HEK293 (cell line): ENCODE results near the gene ITPR3.

Experiments
- CTCF ChIA-PET: fragments of 350-600 bp; formaldehyde crosslinking; extraction: SDS; loops from one replicate; lab custom pipeline; 2021; ENCODE audit warnings: antibody characterized with exemption; lab: Yijun Ruan, JAX
- POLR2A ChIA-PET: fragments of 300-600 bp; formaldehyde crosslinking; extraction: SDS; loops from one replicate; lab custom pipeline; 2020; ENCODE audit warnings: antibody characterized with exemption, inconsistent platforms; lab: Yijun Ruan, JAX
- H3K27ac ChIP-seq: fragments of 200-500 bp; sonication (Bioruptor generic); 2 replicates; pipeline ENCODE4 v1.5.1; 2014; ENCODE audit warnings: low read depth, low read length, control low read depth, inconsistent platforms; ENCODE audit errors: extremely low read depth
- H3K36me3 ChIP-seq, 2 experiments: fragments of 200-500 bp in 1 of 2; sonication (Bioruptor generic) in 1 of 2; 1 replicate in 1 of 2; 2 replicates in 1 of 2; pipeline ENCODE4 v1.5.1; 2014 to 2017; ENCODE audit warnings: inconsistent platforms in 2 of 2, low read length in 2 of 2; ENCODE audit not compliant: control insufficient read depth in 2 of 2, insufficient read depth in 1 of 2
- H3K4me1 ChIP-seq: fragments of 200-500 bp; sonication (Bioruptor generic); 2 replicates; pipeline ENCODE4 v1.5.1; 2014; ENCODE audit warnings: mild to moderate bottlenecking, low read length, inconsistent platforms; ENCODE audit not compliant: control insufficient read depth, insufficient read depth
- H3K4me3 ChIP-seq: 2 replicates; pipeline ENCODE4 v1.5.1; 2011; ENCODE audit warnings: low read depth, mild to moderate bottlenecking, control low read depth, low read length, moderate library complexity
- H3K9me3 ChIP-seq: fragments of 200-500 bp; sonication (Bioruptor generic); 2 replicates; pipeline ENCODE4 v1.5.1; 2014; ENCODE audit warnings: low read depth, low read length, inconsistent platforms; ENCODE audit not compliant: control insufficient read depth, insufficient read depth
- ATF2 ChIP-seq: fragments of 450-650 bp; formaldehyde crosslinking; IDR thresholded peaks from 2 replicates; pipeline ENCODE4 v1.5.1; 2016; ENCODE audit warnings: missing biosample characterization, missing genetic modification characterization, low read depth
- KLF7 ChIP-seq: fragments of 450-650 bp; formaldehyde crosslinking; IDR thresholded peaks from 2 replicates; pipeline ENCODE4 v1.5.1; 2016; ENCODE audit warnings: missing biosample characterization, missing genetic modification characterization, borderline replicate concordance
- KLF9 ChIP-seq: fragments of 450-650 bp; formaldehyde crosslinking; IDR thresholded peaks from 2 replicates; pipeline ENCODE4 v1.5.1; 2016; ENCODE audit warnings: missing biosample characterization, missing genetic modification characterization, low read depth
- OVOL3 ChIP-seq: fragments of 450-650 bp; formaldehyde crosslinking; IDR thresholded peaks from 2 replicates; pipeline ENCODE4 v1.5.1; 2016; ENCODE audit warnings: missing biosample characterization, missing genetic modification characterization
- ZNF112 ChIP-seq: fragments of 450-650 bp; formaldehyde crosslinking; IDR thresholded peaks from 2 replicates; pipeline ENCODE4 v1.5.0; 2017; ENCODE audit warnings: missing biosample characterization, missing genetic modification characterization
- ZNF24 ChIP-seq: fragments of 450-650 bp; formaldehyde crosslinking; IDR thresholded peaks from 2 replicates; pipeline ENCODE4 v1.5.1; 2016; ENCODE audit warnings: missing biosample characterization, missing genetic modification characterization
- ZNF274 ChIP-seq, 2 experiments: fragments of 200-500 bp in 1 of 2; fragments of 450-650 bp in 1 of 2; sonication (Bioruptor generic) in 1 of 2; formaldehyde crosslinking in 1 of 2; IDR thresholded peaks; 2 replicates each; pipeline versions ENCODE4 v1.5.1 to v1.6.1; 2014 to 2016; ENCODE audit warnings: borderline replicate concordance in 1 of 2, inconsistent platforms in 1 of 2, low read length in 1 of 2, missing biosample characterization in 1 of 2, missing genetic modification characterization in 1 of 2
- ZNF350 ChIP-seq: fragments of 450-650 bp; formaldehyde crosslinking; IDR thresholded peaks from 2 replicates; pipeline ENCODE4 v1.5.0; 2017; ENCODE audit warnings: missing biosample characterization, mild to moderate bottlenecking, missing genetic modification characterization
- ZNF530 ChIP-seq: fragments of 450-650 bp; formaldehyde crosslinking; IDR thresholded peaks from 2 replicates; pipeline ENCODE4 v1.5.1; 2016; ENCODE audit warnings: low read depth, missing biosample characterization, missing genetic modification characterization
- ZNF596 ChIP-seq: fragments of 450-650 bp; IDR thresholded peaks from 2 replicates; pipeline ENCODE4 v1.5.0; 2018; ENCODE audit warnings: missing biosample characterization, mild to moderate bottlenecking, missing genetic modification characterization, moderate library complexity
- ZNF658 ChIP-seq: fragments of 450-650 bp; formaldehyde crosslinking; IDR thresholded peaks from 2 replicates; pipeline ENCODE4; 2016; ENCODE audit warnings: missing biosample characterization, missing genetic modification characterization
- ZNF704 ChIP-seq: fragments of 450-650 bp; formaldehyde crosslinking; IDR thresholded peaks from 2 replicates; pipeline ENCODE4 v1.5.1; 2016; ENCODE audit warnings: missing biosample characterization, missing genetic modification characterization
- TF ChIP-seq, protein P1 (sequence below): fragments of 450-650 bp; formaldehyde crosslinking; IDR thresholded peaks from 2 replicates; pipeline ENCODE4 v1.5.1; 2016; ENCODE audit warnings: missing biosample characterization, missing genetic modification characterization, borderline replicate concordance
- TF ChIP-seq, protein P2 (sequence below): fragments of 450-650 bp; formaldehyde crosslinking; IDR thresholded peaks from 2 replicates; pipeline ENCODE4 v1.5.1; 2017; ENCODE audit warnings: missing biosample characterization, missing genetic modification characterization
- TF ChIP-seq, protein P3 (sequence below): fragments of 450-650 bp; formaldehyde crosslinking; IDR thresholded peaks from 2 replicates; pipeline ENCODE4 v1.5.1; 2016; ENCODE audit warnings: missing biosample characterization, missing genetic modification characterization

ITPR3 gene

GRCh38 chr6:33719326-33719987 is 98.3 kb downstream of the ITPR3 start:
- Histone ChIP-seq H3K36me3 (no peaks in the 10 kb centered on the region), H3K27ac (no peak overlapping the region), H3K4me3 (no peak overlapping the region), H3K9me3 (no peaks in the 10 kb centered on the region), H3K4me1 (no peaks in the 10 kb centered on the region)
- CTCF ChIA-PET = interaction anchor here (0.6 to 1.0 kb wide), 2 partner anchors 19 to 163 kb away, joined by 3 read pairs; no protein-coding TSS in a partner anchor
- POLR2A ChIA-PET = interaction anchor here (1.3 kb wide), 1 partner anchor 8 kb away, joined by 4 read pairs; the partner anchor contains the start of gene UQCC2
- TF ChIP-seq, protein P1, sequence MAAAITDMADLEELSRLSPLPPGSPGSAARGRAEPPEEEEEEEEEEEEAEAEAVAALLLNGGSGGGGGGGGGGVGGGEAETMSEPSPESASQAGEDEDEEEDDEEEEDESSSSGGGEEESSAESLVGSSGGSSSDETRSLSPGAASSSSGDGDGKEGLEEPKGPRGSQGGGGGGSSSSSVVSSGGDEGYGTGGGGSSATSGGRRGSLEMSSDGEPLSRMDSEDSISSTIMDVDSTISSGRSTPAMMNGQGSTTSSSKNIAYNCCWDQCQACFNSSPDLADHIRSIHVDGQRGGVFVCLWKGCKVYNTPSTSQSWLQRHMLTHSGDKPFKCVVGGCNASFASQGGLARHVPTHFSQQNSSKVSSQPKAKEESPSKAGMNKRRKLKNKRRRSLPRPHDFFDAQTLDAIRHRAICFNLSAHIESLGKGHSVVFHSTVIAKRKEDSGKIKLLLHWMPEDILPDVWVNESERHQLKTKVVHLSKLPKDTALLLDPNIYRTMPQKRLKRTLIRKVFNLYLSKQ (tag by site-specific recombination) = no peak
- TF ChIP-seq ATF2 (tag by site-specific recombination) = peak; percentile 8; the same call in 1 of the 2 replicates

DNA sequence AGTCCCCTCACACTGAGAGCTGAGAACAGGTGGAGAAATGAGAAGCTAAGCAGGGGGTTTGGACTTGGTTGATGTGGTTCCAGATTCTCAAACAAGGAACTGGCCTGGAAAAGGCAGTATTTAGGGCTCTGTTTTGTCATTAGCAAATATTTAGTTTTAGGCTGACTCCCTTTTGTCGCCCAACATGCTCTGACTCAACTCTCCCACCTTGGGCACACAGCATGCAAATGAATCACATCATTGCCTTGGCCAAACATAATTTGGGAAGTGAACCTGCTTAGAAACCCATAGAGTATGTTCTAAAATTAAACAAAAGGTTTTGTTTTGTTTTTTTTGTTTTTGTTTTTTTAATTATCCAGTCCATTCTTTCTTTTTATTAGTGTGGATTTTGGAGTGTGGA is 99.9 kb downstream of the ITPR3 start:
- ChIA-PET CTCF (interaction anchor here (1.3 kb wide), 1 partner anchor 23 kb away, joined by 6 read pairs; no protein-coding TSS in a partner anchor), POLR2A (interaction anchor here (1.2 kb wide), 1 partner anchor 10 kb away, joined by 5 read pairs; the partner anchor contains the start of gene UQCC2)
- Histone ChIP-seq H3K9me3 (no peaks in the 10 kb centered on the region), H3K4me1 (no peaks in the 10 kb centered on the region), H3K4me3 (no peak overlapping the region), H3K27ac (no peak overlapping the region), H3K36me3 (no peaks in the 10 kb centered on the region)
- TF ChIP-seq OVOL3 (tag by site-specific recombination) (no peak), ZNF350 (tag by site-specific recombination) (no peak), ZNF112 (tag by site-specific recombination) (no peak), ZNF530 (tag by site-specific recombination) (no peak), ZNF24 (no peak), KLF9 (tag by site-specific recombination) (no peak), ZNF596 (tag by site-specific recombination) (no peak), ZNF658 (no peak), KLF7 (tag by site-specific recombination) (no peak), ZNF274 (IDR thresholded peaks at IDR 0.05; ENCODE audit: low read length) (no peak), ZNF274 (tag by site-specific recombination; IDR thresholded peaks at IDR 0.05; ENCODE audit: borderline replicate concordance) (no peak), ZNF704 (tag by site-specific recombination) (no peak)
- TF ChIP-seq, protein P2, sequence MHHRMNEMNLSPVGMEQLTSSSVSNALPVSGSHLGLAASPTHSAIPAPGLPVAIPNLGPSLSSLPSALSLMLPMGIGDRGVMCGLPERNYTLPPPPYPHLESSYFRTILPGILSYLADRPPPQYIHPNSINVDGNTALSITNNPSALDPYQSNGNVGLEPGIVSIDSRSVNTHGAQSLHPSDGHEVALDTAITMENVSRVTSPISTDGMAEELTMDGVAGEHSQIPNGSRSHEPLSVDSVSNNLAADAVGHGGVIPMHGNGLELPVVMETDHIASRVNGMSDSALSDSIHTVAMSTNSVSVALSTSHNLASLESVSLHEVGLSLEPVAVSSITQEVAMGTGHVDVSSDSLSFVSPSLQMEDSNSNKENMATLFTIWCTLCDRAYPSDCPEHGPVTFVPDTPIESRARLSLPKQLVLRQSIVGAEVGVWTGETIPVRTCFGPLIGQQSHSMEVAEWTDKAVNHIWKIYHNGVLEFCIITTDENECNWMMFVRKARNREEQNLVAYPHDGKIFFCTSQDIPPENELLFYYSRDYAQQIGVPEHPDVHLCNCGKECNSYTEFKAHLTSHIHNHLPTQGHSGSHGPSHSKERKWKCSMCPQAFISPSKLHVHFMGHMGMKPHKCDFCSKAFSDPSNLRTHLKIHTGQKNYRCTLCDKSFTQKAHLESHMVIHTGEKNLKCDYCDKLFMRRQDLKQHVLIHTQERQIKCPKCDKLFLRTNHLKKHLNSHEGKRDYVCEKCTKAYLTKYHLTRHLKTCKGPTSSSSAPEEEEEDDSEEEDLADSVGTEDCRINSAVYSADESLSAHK (tag by site-specific recombination) = no peak
- TF ChIP-seq, protein P3, sequence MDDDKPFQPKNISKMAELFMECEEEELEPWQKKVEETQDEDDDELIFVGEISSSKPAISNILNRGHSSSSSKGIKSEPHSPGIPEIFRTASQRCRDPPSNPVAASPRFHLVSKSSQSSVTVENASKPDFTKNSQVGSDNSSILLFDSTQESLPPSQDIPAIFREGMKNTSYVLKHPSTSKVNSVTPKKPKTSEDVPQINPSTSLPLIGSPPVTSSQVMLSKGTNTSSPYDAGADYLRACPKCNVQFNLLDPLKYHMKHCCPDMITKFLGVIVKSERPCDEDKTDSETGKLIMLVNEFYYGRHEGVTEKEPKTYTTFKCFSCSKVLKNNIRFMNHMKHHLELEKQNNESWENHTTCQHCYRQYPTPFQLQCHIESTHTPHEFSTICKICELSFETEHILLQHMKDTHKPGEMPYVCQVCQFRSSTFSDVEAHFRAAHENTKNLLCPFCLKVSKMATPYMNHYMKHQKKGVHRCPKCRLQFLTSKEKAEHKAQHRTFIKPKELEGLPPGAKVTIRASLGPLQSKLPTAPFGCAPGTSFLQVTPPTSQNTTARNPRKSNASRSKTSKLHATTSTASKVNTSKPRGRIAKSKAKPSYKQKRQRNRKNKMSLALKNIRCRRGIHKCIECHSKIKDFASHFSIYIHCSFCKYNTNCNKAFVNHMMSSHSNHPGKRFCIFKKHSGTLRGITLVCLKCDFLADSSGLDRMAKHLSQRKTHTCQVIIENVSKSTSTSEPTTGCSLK (tag by site-specific recombination) = no peak
